GM19452 (cell line): Measurements from ENCODE around the gene MEI4.
"Not testable (repeated sequence)": the region's sequence is repeated elsewhere in the genome, so short reads cannot be mapped to it uniquely, and the experiment has no call there.

Source experiments
- ATAC-seq: cut with Tn5 transposase; IDR thresholded peaks from one replicate; pipeline ENCODE4 v1.9.1; 2021; ENCODE audit not compliant: unreplicated experiment

The MEI4 gene

DNA sequence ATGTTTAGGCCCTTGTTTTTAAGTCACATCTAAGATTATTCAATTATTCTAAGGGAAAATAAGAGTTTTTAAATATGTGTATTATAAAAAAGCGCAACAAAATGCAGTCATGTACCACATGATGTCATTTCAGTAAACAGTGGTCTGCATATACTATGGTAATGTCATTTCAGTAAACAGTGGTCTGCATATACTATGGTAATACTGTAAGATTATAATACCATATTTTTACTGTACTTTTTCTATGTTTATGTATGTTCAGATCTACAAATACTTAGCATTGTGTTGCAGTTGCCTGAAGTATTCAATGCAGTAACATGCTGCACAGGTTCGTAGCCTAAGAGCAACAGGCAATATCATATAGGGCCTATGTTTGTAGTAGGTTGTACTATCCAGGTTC lies 21.4 kb downstream of the MEI4 start:
- ATAC-seq, result no peak

DNA sequence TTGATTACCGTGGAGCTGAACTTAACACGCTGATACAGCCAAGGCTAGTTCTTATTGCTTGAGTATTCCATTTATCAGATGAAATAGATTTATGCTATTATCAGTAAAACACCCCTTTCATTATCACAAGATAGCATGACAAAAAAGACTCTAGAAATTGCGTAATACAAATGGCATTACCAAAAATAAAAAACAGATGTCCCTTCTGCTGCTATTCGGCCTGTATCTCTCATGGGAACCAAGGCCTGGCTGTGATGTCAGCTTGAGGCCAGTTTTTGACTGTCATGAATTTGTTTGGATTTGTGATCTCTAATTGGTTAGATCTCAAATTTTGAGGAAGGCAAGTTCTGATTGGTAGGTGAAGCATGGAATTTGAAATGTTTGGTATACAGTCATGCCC lies 25.2 kb downstream of the MEI4 start:
- no peak for ATAC-seq

DNA sequence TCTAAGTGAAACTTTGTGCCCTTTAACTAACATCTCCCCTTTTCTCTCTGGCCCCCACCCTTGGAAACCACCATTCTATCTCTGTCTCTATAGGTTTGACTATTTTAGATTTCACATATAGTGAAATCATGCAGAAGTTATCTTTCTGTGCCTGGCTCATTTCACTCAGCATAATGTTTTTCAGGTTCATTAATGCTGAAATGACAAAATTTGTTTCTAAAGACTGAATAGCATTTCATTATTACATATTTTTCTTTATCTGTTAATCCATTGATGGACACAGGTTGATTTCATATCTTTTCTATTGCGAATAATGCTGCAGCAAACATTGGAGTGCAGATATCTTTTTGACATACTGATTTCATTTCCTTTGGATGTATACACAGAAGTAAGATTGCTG lies 30.7 kb downstream of the MEI4 start:
- no peak for ATAC-seq

DNA sequence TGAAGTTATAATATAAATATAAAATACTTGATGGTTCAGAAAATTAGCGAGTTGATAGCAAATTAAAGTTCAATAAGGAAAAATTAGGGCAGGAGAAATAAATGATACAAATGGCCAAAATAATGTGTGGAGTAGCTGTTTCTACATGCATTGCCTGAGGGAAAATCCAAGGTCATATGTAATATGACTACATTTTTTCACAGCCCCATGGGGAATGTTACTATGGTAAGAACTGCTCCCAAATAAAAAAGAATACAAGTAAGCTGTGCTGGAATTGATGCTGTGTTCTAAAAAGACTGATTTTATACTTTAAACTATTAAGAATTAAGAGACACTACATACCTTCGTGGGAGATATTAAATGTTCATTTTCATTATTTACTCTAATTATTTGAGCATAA lies 34.1 kb downstream of the MEI4 start:
- no peak for ATAC-seq

GRCh38 chr6:77688649-77689048 lies 35.8 kb downstream of the MEI4 start:
- no peak for ATAC-seq

GRCh38 chr6:77700095-77700494 lies 47.3 kb downstream of the MEI4 start:
- ATAC-seq, result not testable (repeated sequence)

DNA sequence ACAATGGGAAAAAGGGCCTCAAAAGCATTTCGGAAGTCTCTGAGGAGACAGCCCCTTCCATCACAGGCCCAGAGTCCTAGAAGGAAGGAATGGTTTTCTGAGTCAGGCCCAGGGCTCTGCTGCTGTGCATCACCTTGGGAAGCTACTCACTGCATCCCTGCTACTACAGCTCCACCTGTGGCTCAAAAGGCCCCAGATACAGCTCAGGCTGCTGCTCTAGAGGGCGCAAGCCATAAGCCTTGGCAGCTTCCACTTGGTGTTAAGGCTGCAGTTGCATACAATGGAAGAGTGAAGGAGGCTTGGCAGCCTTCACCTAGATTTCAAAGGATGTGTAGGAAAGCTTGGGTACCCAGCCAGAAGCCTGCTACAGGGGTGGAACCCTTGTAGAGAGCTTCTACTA lies 54.8 kb downstream of the MEI4 start:
- ATAC-seq, result no peak

GRCh38 chr6:77715588-77715987 lies 62.7 kb downstream of the MEI4 start:
- ATAC-seq, result no peak

DNA sequence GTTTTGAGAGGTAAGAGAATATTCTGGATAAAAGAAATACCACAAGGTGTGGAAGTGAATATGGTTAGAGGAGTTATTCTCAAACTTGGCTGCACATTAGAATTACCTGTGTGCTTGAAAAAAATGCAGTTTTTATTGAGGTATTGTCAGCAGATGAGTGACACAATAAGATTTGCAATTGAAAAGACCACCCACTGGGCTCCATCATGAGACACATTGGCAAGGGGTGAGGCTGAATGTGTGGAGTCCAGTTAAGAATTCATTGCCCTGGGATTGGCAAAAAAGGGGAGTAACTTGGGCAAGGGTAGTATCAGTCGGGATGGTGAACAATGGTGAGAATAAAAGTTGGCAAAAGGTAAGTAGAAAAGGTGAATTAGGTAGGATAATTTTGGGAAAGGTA lies 63.5 kb downstream of the MEI4 start:
- ATAC-seq, result no peak

- ATAC-seq, result not testable (repeated sequence)
Measured at GRCh38 chr6:77736010-77736409, 83.2 kb downstream of the MEI4 start.

DNA sequence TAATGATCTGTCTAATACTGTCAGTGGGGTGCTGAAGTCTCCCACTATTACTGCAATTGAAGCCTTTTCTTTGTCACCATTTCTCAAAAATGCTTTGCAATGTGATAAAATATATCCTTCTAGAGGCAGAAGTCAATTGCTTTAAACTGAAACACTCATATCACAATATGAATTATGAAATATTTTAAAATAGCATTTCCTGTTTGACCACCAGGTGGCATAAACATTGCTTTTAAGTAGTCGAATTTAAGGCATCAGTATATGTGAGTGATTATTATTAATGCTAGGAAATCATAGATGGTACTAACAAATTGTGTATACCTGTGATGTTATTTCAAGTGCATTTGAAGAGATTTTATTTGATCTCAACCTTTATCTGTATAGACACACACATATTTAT lies 87.5 kb downstream of the MEI4 start:
- ATAC-seq, result no peak

- not testable (repeated sequence) for ATAC-seq
Measured at GRCh38 chr6:77752156-77752555, 99.3 kb downstream of the MEI4 start.

- no peak for ATAC-seq
Measured at GRCh38 chr6:77762386-77762785, 109.5 kb downstream of the MEI4 start.

DNA sequence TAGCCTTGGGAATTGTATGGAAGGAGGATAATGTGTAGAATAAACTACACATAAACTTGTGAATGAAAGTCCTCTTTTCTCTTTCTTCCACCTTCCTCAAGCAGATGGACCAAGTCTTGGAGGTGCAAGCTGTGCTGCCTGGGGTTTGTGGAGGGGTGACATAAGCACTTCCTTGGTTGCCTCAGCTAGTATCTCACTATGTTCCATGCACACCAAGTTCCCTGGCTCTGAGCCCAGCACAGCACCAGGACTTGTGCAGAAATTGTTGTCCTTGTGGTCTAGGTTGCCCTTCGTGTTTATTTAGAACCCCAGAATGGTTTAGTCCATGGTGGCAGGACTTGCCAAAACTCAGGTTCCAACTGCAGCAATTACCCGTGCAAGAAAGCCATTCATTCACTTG lies 110.3 kb downstream of the MEI4 start:
- ATAC-seq, result no peak

- no peak for ATAC-seq
Measured at GRCh38 chr6:77764364-77764763, 111.5 kb downstream of the MEI4 start.

- ATAC-seq, result no peak
Measured at GRCh38 chr6:77773157-77773822, 120.5 kb downstream of the MEI4 start.

- ATAC-seq, result no peak
Measured at GRCh38 chr6:77774457-77774856, 121.6 kb downstream of the MEI4 start.

GRCh38 chr6:77776441-77776840 lies 123.6 kb downstream of the MEI4 start:
- ATAC-seq, result no peak

- ATAC-seq, result no peak
Measured at GRCh38 chr6:77778527-77778926, 125.7 kb downstream of the MEI4 start.

- no peak for ATAC-seq
Measured at GRCh38 chr6:77786935-77787629, 134.2 kb downstream of the MEI4 start.

DNA sequence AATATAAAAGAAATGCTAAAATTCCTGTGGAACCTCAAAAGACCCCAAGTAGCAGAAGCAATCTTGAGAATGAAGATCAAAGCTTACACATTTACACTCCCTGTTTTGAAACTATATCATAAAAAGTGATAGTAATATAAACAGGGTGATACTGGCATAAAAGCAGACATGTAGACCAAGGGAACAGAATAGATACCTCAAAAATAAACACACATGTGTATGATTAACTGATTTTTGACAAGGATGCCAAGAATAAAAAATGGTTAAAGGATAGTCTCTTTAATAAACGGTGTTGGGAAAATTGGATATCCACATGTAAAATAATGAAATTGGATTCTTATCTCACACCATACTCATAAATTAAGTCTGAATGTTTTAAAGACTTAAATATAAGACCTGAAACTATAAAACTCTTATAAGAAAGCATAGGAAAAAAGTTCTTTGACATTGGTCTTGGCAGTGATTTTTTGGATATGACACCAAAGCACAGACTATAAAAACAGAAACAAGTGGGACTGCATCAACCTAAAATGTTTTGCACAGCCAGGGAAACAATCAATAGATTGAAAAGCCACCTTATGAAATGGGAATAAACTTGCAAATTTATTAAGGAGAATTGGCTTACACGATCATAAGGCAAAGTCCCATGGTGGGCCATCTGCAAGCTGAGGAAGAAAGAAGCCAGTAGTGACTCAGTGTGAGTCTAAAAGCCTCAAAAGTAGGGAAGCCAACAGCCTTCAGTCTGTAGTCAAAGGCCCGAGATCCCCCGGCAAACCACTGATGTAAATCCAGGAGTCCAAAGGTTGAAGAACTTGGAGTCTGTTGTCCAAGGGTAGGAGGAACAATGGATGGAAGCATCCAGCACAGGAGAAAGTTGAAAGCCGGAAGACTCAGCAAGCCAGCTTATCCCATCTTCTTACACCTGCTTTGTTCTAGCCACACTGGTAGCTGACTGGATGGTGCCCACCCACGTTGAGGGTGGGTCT lies 144.3 kb downstream of the MEI4 start:
- ATAC-seq, result no peak

- no peak for ATAC-seq
Measured at GRCh38 chr6:77812304-77812703, 159.5 kb downstream of the MEI4 start.
